22Rv1 (cell line): Measurements from ENCODE around the gene LRRC45.

Experiments used
- ZFX ChIP-seq: fragments of 450-650 bp; IDR thresholded peaks from 2 replicates; pipeline ENCODE4 v1.6.1; 2017; ENCODE audit warnings: antibody characterized with exemption, borderline replicate concordance
- TF ChIP-seq, protein P1 (sequence below): fragments of 450-650 bp; IDR thresholded peaks from 2 replicates; pipeline ENCODE4 v1.5.1; 2017; ENCODE audit warnings: mild to moderate bottlenecking

DNA sequence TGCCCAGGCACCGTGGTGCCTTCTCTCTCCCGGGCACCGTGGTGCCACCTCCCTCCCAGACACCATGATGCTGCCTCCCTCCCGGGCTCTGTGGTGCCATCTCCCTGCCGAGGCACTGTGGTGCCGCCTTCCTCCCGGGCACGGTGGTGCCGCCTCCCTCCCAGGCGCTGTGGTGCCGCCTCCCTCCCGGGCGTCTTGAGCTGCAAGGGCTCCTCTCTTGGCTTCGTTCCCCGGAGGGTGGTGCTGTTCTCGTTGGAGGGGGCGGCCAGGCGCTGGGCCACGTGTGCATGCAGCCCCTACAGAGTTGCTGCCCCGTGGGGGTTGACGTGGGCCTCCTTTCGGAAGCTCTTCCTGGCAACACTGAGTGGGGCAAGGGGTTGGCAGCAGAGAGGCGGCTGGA is 8.7 kb upstream of the LRRC45 start:
- TF ChIP-seq, protein P1, sequence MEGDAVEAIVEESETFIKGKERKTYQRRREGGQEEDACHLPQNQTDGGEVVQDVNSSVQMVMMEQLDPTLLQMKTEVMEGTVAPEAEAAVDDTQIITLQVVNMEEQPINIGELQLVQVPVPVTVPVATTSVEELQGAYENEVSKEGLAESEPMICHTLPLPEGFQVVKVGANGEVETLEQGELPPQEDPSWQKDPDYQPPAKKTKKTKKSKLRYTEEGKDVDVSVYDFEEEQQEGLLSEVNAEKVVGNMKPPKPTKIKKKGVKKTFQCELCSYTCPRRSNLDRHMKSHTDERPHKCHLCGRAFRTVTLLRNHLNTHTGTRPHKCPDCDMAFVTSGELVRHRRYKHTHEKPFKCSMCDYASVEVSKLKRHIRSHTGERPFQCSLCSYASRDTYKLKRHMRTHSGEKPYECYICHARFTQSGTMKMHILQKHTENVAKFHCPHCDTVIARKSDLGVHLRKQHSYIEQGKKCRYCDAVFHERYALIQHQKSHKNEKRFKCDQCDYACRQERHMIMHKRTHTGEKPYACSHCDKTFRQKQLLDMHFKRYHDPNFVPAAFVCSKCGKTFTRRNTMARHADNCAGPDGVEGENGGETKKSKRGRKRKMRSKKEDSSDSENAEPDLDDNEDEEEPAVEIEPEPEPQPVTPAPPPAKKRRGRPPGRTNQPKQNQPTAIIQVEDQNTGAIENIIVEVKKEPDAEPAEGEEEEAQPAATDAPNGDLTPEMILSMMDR: peak; percentile 30
- TF ChIP-seq ZFX: no peak
